Stimulated activated CD8-positive, alpha-beta memory T cell treated with anti-CD3 and anti-CD28 coated beads, Interleukin-4, amount 100 ng/mL, for 1 hour (primary cell): ENCODE data around the gene BIK.

Experiments
- DNase-seq, 2 donors: peaks; one replicate each; pipeline ENCODE4 v3.0.0-alpha.2; 2020; ENCODE audit warnings: low read depth in 2 of 2, low spot score in 1 of 2

BIK gene

DNA sequence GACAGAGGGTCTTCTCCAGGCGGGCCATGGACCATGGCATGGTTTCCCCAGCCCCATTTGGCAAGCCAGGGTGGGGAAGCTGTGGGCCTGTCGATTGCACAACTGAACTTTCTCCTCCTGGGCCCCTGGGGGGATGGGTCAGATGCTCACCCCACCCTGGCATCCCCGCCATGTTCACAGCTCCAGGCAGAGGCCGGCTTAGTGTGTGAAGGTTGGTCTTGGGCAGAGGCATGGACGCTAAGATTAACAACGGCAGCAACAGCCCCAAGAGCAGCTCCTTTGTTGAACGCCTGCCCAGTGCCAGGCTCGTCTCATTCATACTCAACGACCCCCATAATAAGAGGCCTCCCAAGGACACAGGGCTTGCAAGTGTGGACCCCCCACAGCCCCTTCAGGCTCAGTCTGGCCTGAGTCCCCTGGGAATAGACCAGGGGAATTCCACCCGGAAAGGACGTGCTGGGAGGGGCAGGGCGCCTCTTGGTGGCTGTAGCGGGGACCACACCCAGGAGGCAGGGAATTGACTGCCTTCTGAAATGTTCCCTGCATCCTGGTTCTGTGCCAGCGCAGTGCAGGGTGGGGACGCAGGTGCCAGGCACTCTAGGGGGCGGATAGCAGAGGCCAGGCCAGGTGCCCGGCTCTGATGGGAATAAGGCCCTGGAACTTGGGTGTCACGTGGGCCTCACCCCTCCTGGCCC is 49.1 kb downstream of the BIK start:
- DNase-seq: no peak

DNA sequence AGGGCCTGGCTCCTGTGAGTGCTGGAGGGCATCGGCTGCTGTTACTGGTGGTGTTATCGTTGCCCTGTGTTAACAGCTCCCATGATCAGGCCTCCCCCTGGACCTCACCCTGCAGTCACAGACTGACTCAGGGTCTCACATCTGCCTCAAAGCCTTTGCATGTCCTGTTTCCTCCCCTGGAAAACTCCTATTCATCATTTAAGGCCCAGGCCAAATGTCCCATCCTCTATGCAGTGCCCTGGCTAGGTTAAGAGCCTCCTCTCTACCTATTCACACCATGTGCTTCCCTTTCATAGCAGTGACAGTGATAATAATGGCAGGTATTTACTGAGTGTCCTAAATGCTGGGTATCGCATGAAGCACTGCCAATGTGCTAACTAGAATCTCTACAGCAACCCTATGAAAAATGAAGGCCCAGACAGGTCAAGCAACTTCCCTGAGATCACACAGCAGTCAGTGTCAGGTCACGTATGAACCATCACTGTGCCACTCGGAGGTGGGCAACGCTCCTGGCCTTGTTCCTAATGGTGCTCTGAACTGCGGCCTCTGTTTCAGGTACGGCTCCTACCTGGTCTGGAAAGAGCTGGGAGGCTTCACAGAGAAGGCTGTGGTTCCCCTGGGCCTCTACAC is 50.1 kb downstream of the BIK start:
- no peak for DNase-seq

DNA sequence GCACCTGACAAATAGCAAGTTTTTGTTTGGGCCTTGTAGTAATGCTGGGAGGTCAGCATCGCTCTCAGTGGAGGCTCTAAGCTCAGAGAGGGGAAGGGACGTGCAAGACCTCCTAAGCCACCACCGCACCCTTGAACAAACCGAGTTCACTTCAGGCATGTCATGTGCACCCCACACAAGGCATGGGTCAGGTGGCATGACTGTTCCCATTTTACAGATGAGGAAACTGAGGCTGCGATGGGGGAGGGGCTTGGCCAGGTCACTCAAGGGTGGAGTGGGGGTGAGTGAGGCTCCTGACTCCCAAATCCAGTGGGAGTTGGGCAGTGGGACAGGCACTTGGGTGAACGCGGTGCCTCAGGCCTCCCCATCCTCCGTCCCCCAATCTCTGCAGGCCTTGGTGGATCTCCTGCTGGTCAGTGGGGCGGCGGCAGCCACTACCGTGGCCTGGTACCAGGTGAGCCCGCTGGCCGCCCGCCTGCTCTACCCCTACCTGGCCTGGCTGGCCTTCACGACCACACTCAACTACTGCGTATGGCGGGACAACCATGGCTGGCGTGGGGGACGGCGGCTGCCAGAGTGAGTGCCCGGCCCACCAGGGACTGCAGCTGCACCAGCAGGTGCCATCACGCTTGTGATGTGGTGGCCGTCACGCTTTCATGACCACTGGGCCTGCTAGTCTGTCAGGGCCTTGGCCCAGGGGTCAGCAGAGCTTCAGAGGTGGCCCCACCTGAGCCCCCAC is 52.0 kb downstream of the BIK start:
- no peak for DNase-seq

DNA sequence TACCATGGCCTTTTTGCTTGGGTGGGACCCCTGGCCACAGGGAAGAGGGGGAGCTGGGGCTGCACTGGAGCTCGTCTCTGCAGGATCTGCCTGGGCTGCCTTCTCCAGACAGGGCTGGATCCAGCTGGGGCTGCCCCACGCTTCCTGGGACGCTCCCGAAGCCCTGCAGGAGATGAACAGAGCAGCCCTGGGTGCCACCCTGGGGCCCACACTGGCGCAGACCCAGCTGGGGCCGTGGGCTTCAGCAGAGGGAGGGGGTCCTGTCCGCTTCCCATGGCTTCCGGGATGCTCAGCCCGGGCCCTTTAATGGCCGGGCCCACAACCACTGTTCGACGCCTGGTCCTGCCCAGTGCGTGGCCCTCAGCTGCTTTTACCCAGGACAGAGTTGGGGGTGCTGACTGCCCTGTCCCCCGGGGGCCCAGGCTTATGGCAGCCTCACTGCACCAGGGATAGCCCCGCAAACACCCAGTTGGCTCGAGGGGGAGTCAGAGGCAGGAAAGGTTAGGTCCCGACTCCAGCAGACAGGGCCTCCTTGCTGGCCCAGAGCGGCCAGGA is 52.8 kb downstream of the BIK start:
- no peak for DNase-seq

DNA sequence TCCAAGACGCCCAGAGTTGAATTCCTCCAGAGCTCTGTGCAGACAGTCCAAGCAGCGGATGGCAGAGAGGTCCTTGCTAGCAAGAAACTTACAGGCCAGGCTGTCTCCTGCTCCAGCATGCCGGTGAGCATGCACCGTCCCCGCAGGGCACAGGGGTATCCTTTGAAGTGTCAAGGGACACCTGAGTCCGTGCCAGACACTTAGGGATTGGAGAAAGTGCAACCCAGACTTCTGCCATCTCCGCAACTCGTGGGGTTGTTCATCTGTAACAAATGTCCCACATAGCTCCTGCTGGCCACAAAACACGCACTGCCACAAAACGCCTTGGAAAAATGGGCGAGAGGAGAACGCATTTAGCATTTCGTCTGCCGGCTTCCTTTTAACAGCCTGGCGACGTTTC is 54.1 kb downstream of the BIK start:
- DNase-seq: no peak

DNA sequence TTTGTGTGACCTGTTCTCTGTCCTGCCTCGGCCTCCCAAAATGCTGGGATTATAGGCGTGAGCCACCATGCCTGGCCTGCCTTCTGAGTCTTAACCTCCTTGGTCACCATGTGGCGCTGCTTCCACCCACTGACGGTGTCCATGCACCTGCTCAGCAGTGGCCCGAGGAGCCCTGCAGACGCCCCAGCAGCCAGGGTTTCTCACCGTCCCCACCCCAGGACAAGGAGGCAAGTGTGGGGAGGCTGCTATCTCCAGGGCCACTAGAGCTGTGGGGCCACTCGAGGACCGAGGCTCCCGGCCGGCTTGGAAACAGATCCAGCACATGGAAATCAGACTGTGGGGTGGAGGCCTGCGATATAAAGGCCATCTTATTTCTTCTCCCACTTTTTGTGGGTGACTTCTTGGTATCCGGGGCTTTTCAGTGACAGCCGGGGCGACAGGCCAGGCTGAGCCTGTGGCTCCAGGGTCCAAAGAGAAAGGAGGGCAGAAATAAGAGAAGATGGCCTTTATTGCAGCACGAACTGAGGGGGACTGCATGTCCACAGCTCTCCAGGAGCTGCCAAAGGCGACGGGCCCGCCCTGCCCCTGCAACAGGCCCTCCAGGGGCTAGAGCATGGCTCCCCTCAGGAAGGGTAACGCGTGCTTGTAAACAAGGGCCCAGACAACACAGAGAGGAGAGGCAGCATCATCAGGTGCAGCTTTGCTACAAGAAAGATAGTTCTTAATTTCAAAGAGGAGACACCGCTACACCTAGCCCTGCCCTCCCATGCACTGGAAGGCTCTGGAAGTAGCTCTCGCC is 55.8 kb downstream of the BIK start:
- no peak for DNase-seq

DNA sequence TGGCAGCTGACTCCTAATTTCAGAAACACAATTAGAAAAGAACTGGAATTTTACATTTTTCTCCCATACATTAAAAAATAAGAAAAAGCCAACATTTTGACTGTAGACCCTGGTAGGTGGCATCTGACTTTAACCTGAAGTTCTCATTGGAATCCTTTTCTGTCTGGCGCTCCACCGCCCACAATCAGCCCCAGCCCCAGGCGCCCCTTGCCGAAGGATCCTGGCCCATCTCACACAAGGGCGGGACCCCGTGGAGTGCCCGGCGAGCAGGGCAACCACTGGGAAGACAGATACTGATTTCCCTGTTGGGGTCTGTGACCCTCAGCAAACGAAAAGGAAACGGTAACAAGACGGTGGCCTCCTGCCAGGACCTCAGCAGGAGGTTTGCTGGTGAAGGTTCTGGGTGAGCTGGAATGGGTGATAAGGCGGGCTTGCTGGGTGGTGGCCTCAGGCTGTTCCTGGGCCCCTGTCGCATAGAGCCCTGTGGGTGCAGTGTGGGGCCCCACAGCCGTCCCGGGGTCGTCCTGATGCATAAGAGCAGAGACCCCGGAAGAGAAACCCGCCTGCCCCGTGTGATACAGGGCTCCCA is 56.5 kb downstream of the BIK start:
- DNase-seq: no peak

DNA sequence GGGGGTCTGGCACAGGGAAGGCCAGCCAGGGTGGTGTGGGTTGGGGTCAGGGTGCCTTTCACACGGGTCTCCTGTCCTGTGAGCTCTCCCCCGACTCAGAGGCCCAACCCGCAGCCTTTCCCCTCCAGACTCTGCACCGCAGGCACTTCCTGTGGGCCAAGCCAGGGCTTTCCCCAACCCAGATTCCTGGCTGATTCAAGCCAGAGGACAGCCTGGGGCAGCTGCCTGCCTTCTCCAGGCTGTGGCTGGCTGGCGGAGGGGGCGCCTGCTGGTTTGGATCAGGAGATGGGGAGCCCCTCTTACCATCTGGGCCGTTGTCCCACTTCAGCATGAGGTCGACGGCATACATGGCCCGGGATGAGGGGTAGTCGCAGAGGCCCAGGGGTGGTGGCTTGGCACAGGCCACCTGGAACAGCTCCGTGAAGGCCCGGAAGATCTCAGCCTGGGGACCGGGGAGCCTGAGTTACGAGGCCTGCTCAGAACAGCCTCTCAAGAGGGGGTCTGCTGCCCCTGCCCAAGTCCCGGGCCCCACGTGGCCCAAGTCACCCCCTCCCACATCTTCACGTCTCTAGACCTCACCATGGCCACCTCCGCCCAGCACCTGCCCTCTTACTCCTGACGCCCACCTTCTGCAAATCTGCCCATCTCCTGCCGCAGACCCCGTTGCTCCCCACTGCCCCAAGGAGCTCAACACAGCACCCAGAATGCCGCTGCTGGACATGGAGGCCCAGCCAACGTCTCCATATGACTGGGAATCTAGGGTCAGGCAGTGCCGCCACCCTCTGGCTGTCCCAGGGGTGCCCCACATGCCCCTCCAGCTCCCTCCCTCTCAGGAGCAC is 58.1 kb downstream of the BIK start:
- no peak for DNase-seq

DNA sequence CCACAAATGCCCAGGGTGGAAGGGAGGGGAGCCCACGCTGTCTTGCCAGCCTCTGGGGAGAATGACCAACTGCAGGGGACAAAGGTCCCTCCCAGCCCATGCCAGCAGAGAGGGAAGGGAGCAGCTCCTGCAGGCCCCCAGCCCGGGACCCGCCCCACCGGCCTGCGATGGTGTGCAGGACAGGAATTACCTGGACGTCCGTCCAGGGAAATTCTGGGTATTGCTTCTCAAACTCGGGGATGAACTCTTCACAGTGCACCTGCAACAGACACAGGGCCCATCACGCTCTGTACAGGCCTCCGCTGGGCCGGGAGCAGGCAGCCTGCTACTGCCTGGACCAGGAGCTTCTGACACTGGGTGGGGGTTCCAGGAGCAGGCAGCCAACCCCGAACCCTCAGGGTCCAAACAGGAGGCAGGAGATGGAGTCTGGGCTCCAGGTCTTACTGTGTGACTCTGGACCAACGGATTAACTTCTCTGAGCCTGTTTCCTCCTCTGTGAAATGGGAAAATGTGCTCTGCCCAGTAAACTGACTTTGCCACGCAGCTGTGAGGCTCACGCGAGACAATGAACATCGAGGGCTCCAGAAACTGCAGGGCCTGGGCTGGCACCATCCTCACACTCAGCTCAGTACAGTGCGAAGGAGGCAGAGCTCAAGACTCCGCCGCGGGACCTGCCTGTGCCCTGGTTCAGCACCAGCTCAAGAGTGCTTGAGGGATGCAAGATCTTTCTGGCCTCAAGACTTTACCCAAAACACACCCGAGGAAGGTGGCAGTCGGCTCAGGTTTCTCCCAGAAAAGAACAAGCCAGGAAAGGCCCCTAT is 59.0 kb downstream of the BIK start:
- DNase-seq: no peak

DNA sequence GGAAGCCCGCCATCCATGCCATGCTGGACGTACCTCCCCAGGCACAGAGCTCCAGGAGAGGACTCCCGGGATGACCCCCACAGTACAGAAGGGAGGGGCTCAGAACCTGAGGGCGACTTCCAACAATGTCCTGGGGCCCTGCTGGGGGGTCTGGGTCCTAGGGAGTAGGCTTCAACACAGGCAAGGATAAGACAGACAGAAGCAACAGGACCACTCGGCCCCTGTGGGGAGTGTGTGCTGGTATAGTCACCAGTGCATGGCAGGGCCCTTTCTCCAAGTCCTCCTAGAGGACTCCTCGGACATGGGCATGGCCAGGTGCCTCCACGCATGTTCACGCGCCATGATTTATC is 59.6 kb downstream of the BIK start:
- no peak for DNase-seq

DNA sequence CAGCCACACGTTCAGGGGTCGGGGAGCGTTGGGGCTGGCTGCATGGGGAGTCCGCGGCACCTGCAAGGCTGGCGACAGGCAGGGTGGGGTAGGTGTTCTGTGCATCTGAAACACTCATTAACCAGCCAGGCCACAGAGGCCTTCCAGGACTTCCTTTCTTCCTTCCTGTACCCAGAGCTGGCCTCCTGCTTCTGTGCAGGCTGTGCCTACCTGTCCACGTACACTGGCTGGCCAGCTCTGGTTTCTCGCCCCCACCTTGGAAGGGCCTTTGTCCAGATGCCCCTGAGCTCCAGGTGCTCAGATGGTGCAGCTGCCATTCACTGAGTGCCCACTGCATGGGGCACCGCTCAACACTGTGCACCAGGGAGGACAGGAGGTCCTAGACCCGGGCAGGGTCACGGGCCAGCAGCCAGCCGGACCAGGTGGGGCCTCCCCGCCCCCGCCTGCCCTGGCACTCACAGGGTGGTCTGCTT is 60.5 kb downstream of the BIK start:
- no peak for DNase-seq

DNA sequence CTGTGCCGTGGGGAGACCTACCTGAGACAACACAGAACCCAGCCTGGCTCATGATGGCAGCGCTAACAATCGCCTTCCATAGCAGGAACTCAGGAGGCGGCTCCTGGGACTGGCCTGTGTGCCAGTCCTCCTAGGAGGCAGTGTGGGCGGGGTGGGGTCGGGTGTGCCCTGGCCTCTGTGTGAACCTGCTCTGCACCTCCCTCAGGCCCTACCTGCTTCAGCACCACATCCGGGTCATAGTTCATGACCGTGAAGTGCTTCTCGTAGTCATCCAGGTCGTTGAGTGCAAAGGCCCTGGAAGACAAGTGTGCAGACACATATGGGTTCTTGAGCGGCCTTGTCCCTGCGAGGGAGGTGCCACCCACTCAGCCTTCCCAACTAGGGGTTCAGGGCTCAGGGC is 61.1 kb downstream of the BIK start:
- DNase-seq: no peak

DNA sequence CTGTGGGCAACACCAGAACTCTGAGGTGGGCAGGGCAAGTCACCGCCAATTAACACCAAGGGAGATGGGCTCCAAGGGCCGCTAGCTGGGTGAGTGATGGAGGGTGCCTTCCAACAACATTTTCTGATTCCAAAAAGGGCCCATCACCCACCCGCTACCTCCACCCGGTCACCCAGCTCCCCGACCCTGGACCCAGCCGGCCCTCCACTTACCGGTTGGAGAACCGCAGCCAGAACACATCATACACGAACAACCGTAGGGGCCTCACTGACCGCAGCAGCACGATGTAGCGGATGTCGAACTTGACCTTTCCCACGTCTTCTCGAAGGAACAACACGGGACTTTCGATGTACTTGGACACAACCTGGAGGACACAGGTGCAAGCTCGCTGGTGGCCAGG is 61.6 kb downstream of the BIK start:
- no peak for DNase-seq

DNA sequence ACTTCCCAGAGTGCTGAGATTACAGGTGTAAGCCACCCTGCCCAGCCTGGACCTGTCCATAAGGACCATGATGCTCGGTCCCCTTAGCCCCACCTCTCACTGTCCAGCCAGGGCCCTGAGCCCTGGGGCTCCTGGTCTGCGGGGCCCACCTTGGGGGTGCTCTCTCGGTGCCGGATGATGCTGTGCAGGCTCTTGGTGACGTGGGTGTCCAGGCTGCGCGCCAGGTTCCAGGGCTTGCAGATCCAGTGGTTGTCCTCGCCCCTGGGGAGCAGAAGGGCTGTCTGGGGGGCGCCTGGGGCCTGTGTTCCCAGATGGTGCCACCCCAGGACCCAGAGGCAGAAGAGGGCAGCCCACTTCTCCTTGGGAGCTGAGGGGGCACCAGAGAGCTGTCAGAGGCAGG is 63.0 kb downstream of the BIK start:
- DNase-seq: no peak

DNA sequence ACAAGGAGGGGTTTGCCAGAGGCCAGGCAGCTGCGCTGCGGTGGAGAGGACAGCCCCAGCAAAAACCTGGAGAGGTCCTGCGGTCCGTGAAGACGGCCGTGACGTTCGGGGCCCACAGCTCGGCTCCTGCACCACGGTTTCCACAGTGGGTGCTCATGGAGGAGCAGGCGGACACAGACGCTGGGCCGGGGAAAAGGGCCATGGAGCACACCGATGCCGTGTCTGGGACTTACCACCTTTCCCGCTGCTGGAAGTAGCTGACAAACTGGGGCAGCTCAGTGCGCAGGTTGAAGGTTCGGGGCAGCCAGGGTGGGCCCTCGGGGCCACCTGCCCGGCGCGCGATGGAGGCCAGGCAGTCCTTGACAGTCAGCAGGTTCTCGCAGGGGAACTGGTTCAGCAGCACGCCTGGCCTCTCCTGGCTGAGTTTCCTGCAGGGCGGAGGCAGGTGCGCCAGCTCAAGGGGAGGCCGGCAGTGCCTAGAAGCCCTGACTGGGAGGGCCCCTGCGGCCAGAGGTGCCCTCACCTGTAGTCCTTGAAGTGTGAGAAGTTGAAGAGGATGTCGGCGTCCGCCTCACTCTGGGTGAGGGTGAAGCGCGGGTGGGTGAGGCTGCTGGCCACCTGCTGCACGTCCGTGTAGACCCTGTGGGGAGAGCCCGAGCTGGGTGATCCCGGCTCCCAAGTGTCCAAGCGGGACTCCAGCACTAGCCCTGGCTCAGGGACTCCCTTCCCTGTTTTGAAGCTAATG is 63.6 kb downstream of the BIK start:
- no peak for DNase-seq

DNA sequence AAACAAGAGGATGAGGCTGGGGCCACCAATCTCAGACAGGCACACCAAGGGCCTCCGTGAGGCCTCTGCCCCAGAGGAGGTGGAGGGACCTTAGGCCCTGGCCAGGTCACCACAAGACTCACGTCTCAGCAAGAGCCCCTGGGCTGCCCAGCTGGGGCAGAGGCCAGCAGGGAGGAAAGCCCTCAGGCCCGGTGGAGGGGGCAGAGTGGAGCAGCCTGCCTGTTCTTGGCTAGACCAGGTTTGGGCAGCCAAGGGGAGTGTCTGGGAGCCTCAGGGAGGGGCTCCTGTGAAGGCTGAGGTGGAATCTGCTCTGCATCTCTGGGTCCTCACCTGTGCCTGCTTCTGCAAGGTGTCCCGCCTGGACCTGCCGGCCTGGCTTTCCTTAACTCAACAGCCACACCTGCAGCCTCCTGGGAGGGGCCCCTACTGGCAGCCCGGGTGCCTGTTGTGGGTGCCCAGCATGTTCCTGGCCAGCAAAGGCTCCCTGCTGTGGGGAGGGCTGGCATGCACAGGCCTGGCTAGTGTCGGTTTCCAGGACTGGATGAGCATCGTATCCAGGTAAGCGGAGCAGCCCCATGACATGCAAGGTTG is 64.5 kb downstream of the BIK start:
- DNase-seq: no peak

DNA sequence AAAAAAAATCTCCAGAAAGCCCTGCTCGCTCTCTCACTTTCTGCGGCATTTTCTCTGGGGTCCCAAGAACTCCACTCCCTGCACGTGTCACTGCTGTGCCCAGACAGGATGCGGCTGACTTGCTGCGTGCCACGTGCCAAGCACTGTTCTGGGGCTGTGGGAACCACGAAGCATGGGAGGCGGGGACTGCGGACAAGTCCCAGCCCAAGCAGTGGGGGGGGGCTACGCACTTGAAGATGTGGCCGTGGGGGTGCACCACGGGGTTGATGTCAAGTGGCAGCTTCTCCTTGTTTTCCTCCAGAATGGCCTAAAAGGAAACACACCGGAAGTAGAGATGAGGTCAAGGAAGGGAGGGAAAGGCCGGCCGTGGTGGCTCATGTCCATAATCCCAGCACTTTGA is 65.5 kb downstream of the BIK start:
- no peak for DNase-seq

DNA sequence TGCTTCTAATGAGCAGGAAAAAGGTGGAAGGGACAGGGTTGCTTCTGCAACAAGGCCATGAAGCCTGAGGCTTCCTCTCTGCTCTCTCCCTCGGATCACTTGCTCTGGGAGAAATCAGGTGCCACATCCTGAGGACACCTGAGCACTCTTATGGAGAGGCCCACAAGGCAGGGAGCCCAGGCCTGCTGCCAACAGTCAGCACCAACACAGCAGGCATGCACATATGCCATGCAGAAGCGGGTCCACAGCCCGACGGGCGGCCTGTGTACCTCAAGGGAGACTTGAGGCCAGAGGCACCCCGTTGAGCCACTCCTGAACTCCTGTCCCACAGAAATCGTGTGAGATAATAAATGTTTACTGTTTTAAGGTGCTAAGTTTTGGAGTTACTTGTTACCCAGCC is 66.9 kb downstream of the BIK start:
- no peak for DNase-seq
